Measurements from ENCODE around the gene CACNB2. TPM values are rescaled to one million over a fixed set of nuclear protein-coding genes. Genes with fewer than 3 reads are reported as not detected.

CACNB2 gene
- total and polyA plus RNA-seq, 2 experiments from 2014 or later: 4.6 to 5.3 TPM

- Histone ChIP-seq H3K4me1 (ENCODE audit: insufficient read depth) (no peaks in the 10 kb centered on the region), H4K20me1 (ENCODE audit: insufficient read depth, poor library complexity, severe bottlenecking) (no peaks in the 10 kb centered on the region), H3K9me3 (ENCODE audit: low read depth) (no peaks in the 10 kb centered on the region), H3K27ac (no peak overlapping the region), H3K79me2 (no peaks in the 10 kb centered on the region), H3K36me3 (replicated peaks; ENCODE audit: insufficient read depth, low read depth) (no peaks in the 10 kb centered on the region), H3K9me2 (replicated peaks; ENCODE audit: insufficient read depth) (no peaks in the 10 kb centered on the region), H2AFZ (no peak overlapping the region), H3K4me3 (no peak overlapping the region), H3K4me2 (no peak overlapping the region), H3K27me3 (no peaks in the 10 kb centered on the region)
- no peak for DNase-seq (ENCODE audit: low spot score)
- no peak for TF ChIP-seq EZH2phosphoT487 (IDR thresholded peaks at IDR 0.05; ENCODE audit: low read depth, severe bottlenecking, unreplicated experiment)
- TF ChIP-seq CTCF (IDR thresholded peaks at IDR 0.05; ENCODE audit: poor library complexity): no peak
- TF ChIP-seq EZH2 (IDR thresholded peaks at IDR 0.05; ENCODE audit: borderline replicate concordance): no peak
- WGBS (ENCODE audit: low lambda C conversion rate, missing lambda C conversion rate): 74% methylated on average over 6 of the region's 6 CpGs
Observed at GRCh38 chr10:18313626-18314025, 173.4 kb downstream of the CACNB2 start.

DNA sequence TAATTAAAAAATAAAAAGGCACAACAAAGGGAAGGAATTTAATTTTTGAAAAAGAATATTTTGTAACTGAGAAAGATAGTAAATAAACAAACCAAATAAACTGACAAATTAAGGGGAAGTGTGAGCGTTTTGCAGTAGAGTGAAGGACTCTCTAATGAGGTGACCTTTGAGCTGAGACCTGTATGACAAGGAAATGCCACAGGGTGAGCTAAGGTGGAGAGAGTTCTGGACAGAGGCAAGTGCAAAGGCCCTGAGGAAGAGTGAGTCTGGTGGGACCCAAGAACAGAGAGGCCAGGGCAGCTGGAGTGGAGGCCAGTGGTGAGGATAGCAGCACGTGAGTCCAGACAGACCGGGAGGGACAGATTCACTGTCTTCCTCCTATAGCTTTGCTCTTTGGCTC, 179.4 kb downstream of the CACNB2 start:
- Histone ChIP-seq H3K4me3 (no peak overlapping the region), H3K27ac (no peak overlapping the region), H3K4me2 (no peak overlapping the region), H3K27me3 (no peaks in the 10 kb centered on the region), H3K79me2 (no peaks in the 10 kb centered on the region), H2AFZ (no peak overlapping the region), H3K9me3 (ENCODE audit: low read depth) (no peaks in the 10 kb centered on the region), H3K9me2 (replicated peaks; ENCODE audit: insufficient read depth) (no peaks in the 10 kb centered on the region), H4K20me1 (ENCODE audit: insufficient read depth, poor library complexity, severe bottlenecking) (no peaks in the 10 kb centered on the region), H3K36me3 (replicated peaks; ENCODE audit: insufficient read depth, low read depth) (no peaks in the 10 kb centered on the region), H3K4me1 (ENCODE audit: insufficient read depth) (no peaks in the 10 kb centered on the region)
- TF ChIP-seq EZH2 (IDR thresholded peaks at IDR 0.05; ENCODE audit: borderline replicate concordance) (no peak), CTCF (IDR thresholded peaks at IDR 0.05; ENCODE audit: poor library complexity) (no peak), EZH2phosphoT487 (IDR thresholded peaks at IDR 0.05; ENCODE audit: low read depth, severe bottlenecking, unreplicated experiment) (no peak)
- DNase-seq (ENCODE audit: low spot score): no peak
- 77% methylated on average over 3 of the region's 3 CpGs for WGBS (ENCODE audit: low lambda C conversion rate, missing lambda C conversion rate)

DNA sequence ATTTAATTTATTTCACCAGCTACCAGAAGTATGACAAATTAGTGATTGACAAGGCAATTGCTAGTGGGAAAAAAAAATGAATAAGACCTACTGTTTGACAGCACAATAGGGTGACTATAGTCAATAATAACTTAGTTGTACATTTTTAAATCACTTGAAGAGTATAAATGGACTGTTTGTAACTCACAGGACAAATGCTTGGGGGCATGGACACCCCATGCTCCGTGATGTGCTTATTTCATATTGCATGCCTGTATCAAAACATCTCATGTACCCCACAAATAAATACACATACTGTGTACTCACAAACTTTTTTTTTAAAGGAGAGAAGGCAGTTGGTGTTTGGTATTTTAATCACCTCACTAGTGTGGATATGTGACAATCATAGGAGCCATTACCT, 181.1 kb downstream of the CACNB2 start:
- H3K4me3 ChIP-seq: no peak overlapping the region
- WGBS (ENCODE audit: low lambda C conversion rate, missing lambda C conversion rate): 80% methylated on average over 1 of the region's 1 CpG
- H3K9me3 ChIP-seq (ENCODE audit: low read depth): no peaks in the 10 kb centered on the region
- no peak overlapping the region for H3K27ac ChIP-seq
- TF ChIP-seq EZH2 (IDR thresholded peaks at IDR 0.05; ENCODE audit: borderline replicate concordance) (no peak), CTCF (IDR thresholded peaks at IDR 0.05; ENCODE audit: poor library complexity) (no peak), EZH2phosphoT487 (IDR thresholded peaks at IDR 0.05; ENCODE audit: low read depth, severe bottlenecking, unreplicated experiment) (no peak)
- H3K36me3 ChIP-seq (replicated peaks; ENCODE audit: insufficient read depth, low read depth): no peaks in the 10 kb centered on the region
- H4K20me1 ChIP-seq (ENCODE audit: insufficient read depth, poor library complexity, severe bottlenecking): no peaks in the 10 kb centered on the region
- H3K9me2 ChIP-seq (replicated peaks; ENCODE audit: insufficient read depth): no peaks in the 10 kb centered on the region
- H3K79me2 ChIP-seq: no peaks in the 10 kb centered on the region
- DNase-seq (ENCODE audit: low spot score): no peak
- H3K4me2 ChIP-seq: no peak overlapping the region
- H3K4me1 ChIP-seq (ENCODE audit: insufficient read depth): no peaks in the 10 kb centered on the region
- no peaks in the 10 kb centered on the region for H3K27me3 ChIP-seq
- no peak overlapping the region for H2AFZ ChIP-seq

- DNase-seq (ENCODE audit: low spot score): no peak
- no peak for TF ChIP-seq CTCF (IDR thresholded peaks at IDR 0.05; ENCODE audit: poor library complexity)
- TF ChIP-seq EZH2 (IDR thresholded peaks at IDR 0.05; ENCODE audit: borderline replicate concordance): no peak
- no peak for TF ChIP-seq EZH2phosphoT487 (IDR thresholded peaks at IDR 0.05; ENCODE audit: low read depth, severe bottlenecking, unreplicated experiment)
- WGBS (ENCODE audit: low lambda C conversion rate, missing lambda C conversion rate): 96% methylated on average over 2 of the region's 2 CpGs
Observed at GRCh38 chr10:18323916-18324315, 183.7 kb downstream of the CACNB2 start.

More at GRCh38 chr10:18323916-18324315, 183.7 kb downstream of the CACNB2 start:
- Histone ChIP-seq H3K4me1 (ENCODE audit: insufficient read depth) (no peaks in the 10 kb centered on the region), H3K27me3 (no peaks in the 10 kb centered on the region), H3K79me2 (no peaks in the 10 kb centered on the region), H3K27ac (no peak overlapping the region), H3K4me3 (no peak overlapping the region), H2AFZ (no peak overlapping the region), H3K9me3 (ENCODE audit: low read depth) (no peaks in the 10 kb centered on the region), H3K36me3 (replicated peaks; ENCODE audit: insufficient read depth, low read depth) (no peaks in the 10 kb centered on the region), H4K20me1 (ENCODE audit: insufficient read depth, poor library complexity, severe bottlenecking) (no peaks in the 10 kb centered on the region), H3K4me2 (no peak overlapping the region), H3K9me2 (replicated peaks; ENCODE audit: insufficient read depth) (no peaks in the 10 kb centered on the region)

Data from hepatocyte (in vitro differentiated cells).